Endothelial cell of umbilical vein (primary cell): Measurements from ENCODE around the gene BID. TPM values are rescaled to one million over a fixed set of nuclear protein-coding genes. Genes with fewer than 3 reads are reported as not detected.

Experiments
- BruUV-seq: library from RNA; stranded (reverse); fragments of 400-500 nt; replicated peaks from 2 replicates; lab custom pipeline; 2021; lab: Mats Ljungman, UMichigan
- CTCF ChIA-PET: fragments of 300-600, 350-600 bp; sonication (Branson Sonifier 250); formaldehyde crosslinking; loops from one replicate; lab custom pipeline; 2021; ENCODE audit warnings: antibody characterized with exemption, inconsistent platforms; lab: Charles Lee
- POLR2A ChIA-PET: fragments of 300-600, 350-600 bp; sonication (Branson Sonifier 250); formaldehyde crosslinking; loops from one replicate; lab custom pipeline; 2021; ENCODE audit warnings: antibody characterized with exemption, inconsistent platforms; lab: Charles Lee
- DNase-seq: peaks from one replicate; pipeline ENCODE4 v3.0.0-alpha.2; 2011; ENCODE audit warnings: low read depth, low spot score
- FAIRE-seq: peaks from 2 replicates; lab custom pipeline; 2011; peaks lifted over from hg19 to GRCh38; lab: Jason Lieb, UNC
- H2AFZ ChIP-seq: 2 replicates; pipeline ENCODE4 v1.6.0; 2012; ENCODE audit warnings: low read depth, low read length, control low read depth, inconsistent platforms
- H3K27ac ChIP-seq: 2 replicates; pipeline ENCODE4 v1.5.1; 2011; ENCODE audit warnings: low read depth, mild to moderate bottlenecking, control low read depth, low read length, moderate library complexity; ENCODE audit not compliant: insufficient read depth
- H3K27me3 ChIP-seq, 2 experiments: 2 replicates each; pipeline versions ENCODE4 v1.6.0 to v1.6.1; 2011; ENCODE audit warnings: low read length in 2 of 2, mixed read lengths in 1 of 2; ENCODE audit not compliant: control insufficient read depth in 2 of 2, insufficient read depth in 2 of 2
- H3K36me3 ChIP-seq, 2 experiments: 2 replicates in 1 of 2; 3 replicates in 1 of 2; pipeline ENCODE4 v1.5.1; 2011; ENCODE audit warnings: low read length in 2 of 2, mild to moderate bottlenecking in 1 of 2, moderate library complexity in 1 of 2; ENCODE audit not compliant: control insufficient read depth in 2 of 2, insufficient read depth in 2 of 2; ENCODE audit errors: extremely low read depth in 1 of 2
- H3K4me1 ChIP-seq: 3 replicates; pipeline ENCODE4 v1.5.1; 2011; ENCODE audit warnings: mild to moderate bottlenecking, low read length; ENCODE audit not compliant: control insufficient read depth, insufficient read depth; ENCODE audit errors: extremely low read depth
- H3K4me2 ChIP-seq: 2 replicates; pipeline ENCODE4 v1.6.1; 2011; ENCODE audit warnings: low read length, control low read depth, mixed read lengths; ENCODE audit not compliant: insufficient read depth
- H3K4me3 ChIP-seq, 3 experiments: fragments of 200-600 bp in 1 of 3; sonication (generic), shearing (Covaris generic) in 1 of 3; replicated peaks in 1 of 3; 2 replicates each; pipeline ENCODE4 v1.5.1; 2011 to 2016; ENCODE audit warnings: control low read depth in 3 of 3, low read length in 3 of 3, mild to moderate bottlenecking in 2 of 3, inconsistent platforms in 1 of 3, low read depth in 1 of 3, moderate library complexity in 1 of 3; ENCODE audit not compliant: insufficient read depth in 1 of 3
- H3K79me2 ChIP-seq: 2 replicates; pipeline ENCODE4 v1.6.0; 2012; ENCODE audit warnings: low read length, inconsistent platforms; ENCODE audit not compliant: control insufficient read depth, insufficient read depth
- H3K9ac ChIP-seq: replicated peaks from 2 replicates; pipeline ENCODE3; 2011; ENCODE audit warnings: low read length, control low read depth; ENCODE audit not compliant: insufficient read depth; ENCODE audit errors: extremely low read depth
- H3K9me1 ChIP-seq: replicated peaks from 3 replicates; pipeline ENCODE4 v1.6.0; 2011; ENCODE audit warnings: mild to moderate bottlenecking, low read length; ENCODE audit not compliant: control insufficient read depth, insufficient read depth; ENCODE audit errors: extremely low read depth
- H3K9me3 ChIP-seq: replicated peaks from 2 replicates; pipeline ENCODE4 v1.5.1; 2012; ENCODE audit warnings: low read length, inconsistent platforms; ENCODE audit not compliant: control insufficient read depth, insufficient read depth
- H4K20me1 ChIP-seq: replicated peaks from 2 replicates; pipeline ENCODE3; 2011; ENCODE audit warnings: mild to moderate bottlenecking, low read length; ENCODE audit not compliant: control insufficient read depth, insufficient read depth; ENCODE audit errors: extremely low read depth
- EZH2 ChIP-seq: IDR thresholded peaks from 2 replicates; pipeline ENCODE4 v1.6.1; 2012; ENCODE audit warnings: borderline replicate concordance, low read depth, mild to moderate bottlenecking, moderate library complexity, low read length, inconsistent platforms; ENCODE audit not compliant: severe bottlenecking
- JUN ChIP-seq: IDR thresholded peaks from 2 replicates; pipeline ENCODE4 v1.6.1; 2011; ENCODE audit warnings: borderline replicate concordance, low read depth; ENCODE audit not compliant: insufficient read length, insufficient read depth
- POLR2A ChIP-seq: IDR thresholded peaks from 2 replicates; pipeline ENCODE4 v1.6.1; 2012; ENCODE audit warnings: low read depth, mild to moderate bottlenecking, control low read depth, low read length
- dilution Hi-C: fragments of 300-500 bp; cut with MboI; formaldehyde crosslinking; loops from one replicate; pipeline ENCODE4 v1.15.0; 2019; ENCODE audit warnings: low sequenced_read_pairs; ENCODE audit not compliant: extremely low pct_ligation_motif_present
- intact Hi-C: fragments of 100-400 bp; cut with micrococcal nuclease; formaldehyde crosslinking; loops from one replicate; pipeline ENCODE4 v1.10.0; 2022
- polyA plus RNA-seq, 4 experiments: library from polyadenylated mRNA; depleted of rRNA in 3 of 4; stranded (reverse) in 3 of 4; unstranded in 1 of 4; fragments of >200 nt; gene quantifications; 2 replicates each; pipeline versions ENCODE4 v1.2.1 to v1.2.3, GENCODE V29; 2011 to 2012; ENCODE audit warnings: missing spikeins in 1 of 4
- total RNA-seq: library from RNA; stranded (reverse); gene quantifications from 2 replicates; pipeline ENCODE4 v1.2.3, GENCODE V29; 2021
- TF ChIP-seq, protein P1 (sequence below): IDR thresholded peaks from 2 replicates; pipeline ENCODE4 v1.6.1; 2011; ENCODE audit not compliant: insufficient read depth, insufficient read length

BID gene
- total and polyA plus RNA-seq, 2 donors (not counting 3 experiments of a cell fraction or from before 2014, with no cell fraction given) = 39.0 to 119 TPM

GRCh38 chr22:17796695-17797094 lies 22.4 kb upstream of the BID start:
- Histone ChIP-seq H3K4me1 (no peaks in the 10 kb centered on the region), H3K27ac (no peak overlapping the region), H3K4me3 (no peak overlapping the region), H3K27me3 (no peaks in the 10 kb centered on the region), H2AFZ (no peak overlapping the region), H3K9me3 (no peaks in the 10 kb centered on the region), H3K9me1 (no peaks in the 10 kb centered on the region), H3K4me2 (no peak overlapping the region), H3K79me2 (no peaks in the 10 kb centered on the region), H3K36me3 (no peaks in the 10 kb centered on the region), H3K9ac (no peak overlapping the region), H4K20me1 (no peaks in the 10 kb centered on the region)
- DNase-seq (no peak), FAIRE-seq (no peak)
- POLR2A ChIA-PET = no interaction called here
- CTCF ChIA-PET = no interaction called here
- dilution Hi-C loops = no loop called here
- intact Hi-C loops = no loop called here
- no TSS peak for BruUV-seq
- TF ChIP-seq JUN (no peak), EZH2 (no peak), POLR2A (no peak)

DNA sequence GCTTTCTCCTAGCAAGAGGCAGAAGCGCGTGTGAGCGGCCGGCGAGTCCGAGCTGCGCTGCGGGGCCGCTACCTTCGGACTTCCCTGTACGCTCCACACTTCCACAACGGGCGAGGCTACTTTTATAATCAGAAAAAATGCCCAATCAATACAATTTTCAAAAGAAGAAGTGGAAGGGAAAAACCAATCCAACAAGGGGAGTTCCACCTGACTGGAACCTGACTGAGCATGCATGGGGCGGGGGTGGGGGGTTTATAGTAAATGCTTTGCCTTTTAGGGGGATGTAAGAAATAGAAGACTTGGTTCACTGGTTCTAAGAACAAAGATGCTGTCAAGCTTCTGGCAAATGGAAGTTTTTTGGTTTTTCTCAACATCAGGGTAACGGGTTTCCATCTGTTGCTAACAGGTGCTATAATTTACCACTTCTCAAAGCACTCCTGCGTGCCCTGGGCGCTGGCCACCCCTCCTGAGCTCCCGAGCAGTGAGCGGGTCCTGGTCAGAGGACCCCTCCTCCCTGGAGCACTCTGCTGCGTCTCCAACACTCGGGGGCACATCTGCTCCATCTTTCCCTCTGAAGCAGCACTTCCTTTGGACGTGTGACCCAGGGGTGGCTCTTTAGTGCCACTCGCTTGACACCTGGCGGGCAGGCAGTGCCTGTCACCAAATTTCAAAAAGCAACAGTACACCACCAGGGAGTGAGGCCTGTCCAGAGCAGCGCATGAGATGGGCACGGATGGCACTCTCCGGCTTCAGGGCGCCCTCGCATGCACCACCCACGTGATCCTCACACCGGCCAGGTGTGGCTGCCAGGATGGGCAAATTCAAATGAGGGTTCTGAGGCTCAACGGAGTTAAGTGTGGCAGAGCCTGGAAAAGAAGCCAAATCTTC lies 21.6 kb upstream of the BID start:
- intact Hi-C loops = no loop called here
- FAIRE-seq (no peak), DNase-seq (no peak)
- Histone ChIP-seq H2AFZ (no peak overlapping the region), H3K9me3 (no peaks in the 10 kb centered on the region), H3K4me2 (no peak overlapping the region), H3K4me3 (no peak overlapping the region), H3K36me3 (no peaks in the 10 kb centered on the region), H3K9ac (no peak overlapping the region), H4K20me1 (no peaks in the 10 kb centered on the region), H3K4me1 (no peaks in the 10 kb centered on the region), H3K79me2 (no peaks in the 10 kb centered on the region), H3K9me1 (no peaks in the 10 kb centered on the region), H3K27ac (no peak overlapping the region), H3K27me3 (no peaks in the 10 kb centered on the region)
- BruUV-seq = no TSS peak
- TF ChIP-seq, protein P1, sequence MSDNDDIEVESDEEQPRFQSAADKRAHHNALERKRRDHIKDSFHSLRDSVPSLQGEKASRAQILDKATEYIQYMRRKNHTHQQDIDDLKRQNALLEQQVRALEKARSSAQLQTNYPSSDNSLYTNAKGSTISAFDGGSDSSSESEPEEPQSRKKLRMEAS = no peak
- ChIA-PET CTCF (no interaction called here), POLR2A (no interaction called here)
- dilution Hi-C loops = no loop called here
